ENCODE measurements around the gene PROX2.

- TF ChIP-seq CTCF (IDR thresholded peaks at IDR 0.05) (no peak), POLR2A (IDR thresholded peaks at IDR 0.05) (no peak)
Measured at GRCh38 chr14:74898694-74899093, 22.7 kb upstream of the PROX2 start.
